ENCODE results near the gene STC2. TPM values are rescaled to one million over a fixed set of nuclear protein-coding genes. Genes with fewer than 3 reads are reported as not detected.

STC2 gene
- total and polyA plus RNA-seq, 9 donors = 6.4 to 37.4 (median 12.4) TPM

- H3K9me3 ChIP-seq (replicated peaks; ENCODE audit: control insufficient read depth, low read depth, low read length) = no peaks in the 10 kb centered on the region
- DNase-seq = peak; percentile 35
- 17% methylated on average over 1 of the region's 7 CpGs for WGBS (ENCODE audit: insufficient coverage)
These were observed 13.8 kb upstream of the STC2 start for GRCh38 chr5:173341961-173342430.

GRCh38 chr5:173340984-173341383 is 12.8 kb upstream of the STC2 start:
- H3K4me1 ChIP-seq (ENCODE audit: control insufficient read depth, insufficient read depth, low read length) = peaks cover 6% of the 10 kb centered on the region
- no peak overlapping the region for H3K27ac ChIP-seq (ENCODE audit: low read length)
- no peaks in the 10 kb centered on the region for H3K36me3 ChIP-seq (ENCODE audit: control insufficient read depth, insufficient read depth, low read length)
- H3K9me3 ChIP-seq (replicated peaks; ENCODE audit: control insufficient read depth, low read depth, low read length) = no peaks in the 10 kb centered on the region
- H3K4me3 ChIP-seq (ENCODE audit: low read length) = no peak overlapping the region
- WGBS (ENCODE audit: insufficient coverage) = 67% methylated on average over 5 of the region's 6 CpGs
- H3K27me3 ChIP-seq (ENCODE audit: control insufficient read depth, insufficient read depth, low read length) = peaks cover 5% of the 10 kb centered on the region
- DNase-seq = no peak

More at GRCh38 chr5:173341961-173342430, 13.8 kb upstream of the STC2 start:
- Histone ChIP-seq H3K36me3 (ENCODE audit: control insufficient read depth, insufficient read depth, low read length) (no peaks in the 10 kb centered on the region), H3K4me3 (ENCODE audit: low read length) (no peak overlapping the region), H3K27ac (ENCODE audit: low read length) (peak overlapping the region; percentile 13), H3K4me1 (ENCODE audit: control insufficient read depth, insufficient read depth, low read length) (peaks cover 6% of the 10 kb centered on the region), H3K27me3 (ENCODE audit: control insufficient read depth, insufficient read depth, low read length) (peaks cover 5% of the 10 kb centered on the region)

- Histone ChIP-seq H3K27me3 (ENCODE audit: control insufficient read depth, insufficient read depth, low read length) (peaks cover 5% of the 10 kb centered on the region), H3K4me3 (ENCODE audit: low read length) (no peak overlapping the region), H3K36me3 (ENCODE audit: control insufficient read depth, insufficient read depth, low read length) (no peaks in the 10 kb centered on the region), H3K9me3 (replicated peaks; ENCODE audit: control insufficient read depth, low read depth, low read length) (no peaks in the 10 kb centered on the region), H3K4me1 (ENCODE audit: control insufficient read depth, insufficient read depth, low read length) (peaks cover 6% of the 10 kb centered on the region), H3K27ac (ENCODE audit: low read length) (no peak overlapping the region)
- no peak for DNase-seq
- 56% methylated on average over 9 of the region's 9 CpGs for WGBS (ENCODE audit: insufficient coverage)
These were observed 12.2 kb upstream of the STC2 start for GRCh38 chr5:173340451-173340850.

GRCh38 chr5:173339286-173339685 is 11.1 kb upstream of the STC2 start:
- DNase-seq = no peak
- peaks cover 6% of the 10 kb centered on the region for H3K4me1 ChIP-seq (ENCODE audit: control insufficient read depth, insufficient read depth, low read length)
- 79% methylated on average over 5 of the region's 11 CpGs for WGBS (ENCODE audit: insufficient coverage)
- no peak overlapping the region for H3K4me3 ChIP-seq (ENCODE audit: low read length)
- H3K9me3 ChIP-seq (replicated peaks; ENCODE audit: control insufficient read depth, low read depth, low read length) = no peaks in the 10 kb centered on the region
- H3K36me3 ChIP-seq (ENCODE audit: control insufficient read depth, insufficient read depth, low read length) = no peaks in the 10 kb centered on the region
- no peak overlapping the region for H3K27ac ChIP-seq (ENCODE audit: low read length)
- peaks cover 5% of the 10 kb centered on the region for H3K27me3 ChIP-seq (ENCODE audit: control insufficient read depth, insufficient read depth, low read length)

GRCh38 chr5:173338380-173339015 is 10.3 kb upstream of the STC2 start:
- DNase-seq = no peak
- Histone ChIP-seq H3K9me3 (replicated peaks; ENCODE audit: control insufficient read depth, low read depth, low read length) (no peaks in the 10 kb centered on the region), H3K27me3 (ENCODE audit: control insufficient read depth, insufficient read depth, low read length) (peaks cover 5% of the 10 kb centered on the region), H3K36me3 (ENCODE audit: control insufficient read depth, insufficient read depth, low read length) (no peaks in the 10 kb centered on the region), H3K4me1 (ENCODE audit: control insufficient read depth, insufficient read depth, low read length) (peaks cover 6% of the 10 kb centered on the region), H3K27ac (ENCODE audit: low read length) (no peak overlapping the region), H3K4me3 (ENCODE audit: low read length) (no peak overlapping the region)
- 80% methylated on average over 8 of the region's 10 CpGs for WGBS (ENCODE audit: insufficient coverage)

GRCh38 chr5:173334808-173335207 is 6.6 kb upstream of the STC2 start:
- no peak for DNase-seq
- no CpG with 5 or more reads among the region's 2 CpGs for WGBS (ENCODE audit: insufficient coverage)
- no peaks in the 10 kb centered on the region for H3K36me3 ChIP-seq (ENCODE audit: control insufficient read depth, insufficient read depth, low read length)
- no peak overlapping the region for H3K4me3 ChIP-seq (ENCODE audit: low read length)
- H3K27ac ChIP-seq (ENCODE audit: low read length) = no peak overlapping the region
- peaks cover 19% of the 10 kb centered on the region for H3K27me3 ChIP-seq (ENCODE audit: control insufficient read depth, insufficient read depth, low read length)
- H3K4me1 ChIP-seq (ENCODE audit: control insufficient read depth, insufficient read depth, low read length) = peaks cover 5% of the 10 kb centered on the region
- H3K9me3 ChIP-seq (replicated peaks; ENCODE audit: control insufficient read depth, low read depth, low read length) = no peaks in the 10 kb centered on the region

GRCh38 chr5:173333925-173334661 is 5.9 kb upstream of the STC2 start:
- no peak overlapping the region for H3K27ac ChIP-seq (ENCODE audit: low read length)
- H3K4me3 ChIP-seq (ENCODE audit: low read length) = no peak overlapping the region
- no CpG with 5 or more reads among the region's 4 CpGs for WGBS (ENCODE audit: insufficient coverage)
- H3K4me1 ChIP-seq (ENCODE audit: control insufficient read depth, insufficient read depth, low read length) = peaks cover 9% of the 10 kb centered on the region
- H3K9me3 ChIP-seq (replicated peaks; ENCODE audit: control insufficient read depth, low read depth, low read length) = no peaks in the 10 kb centered on the region
- H3K36me3 ChIP-seq (ENCODE audit: control insufficient read depth, insufficient read depth, low read length) = no peaks in the 10 kb centered on the region
- H3K27me3 ChIP-seq (ENCODE audit: control insufficient read depth, insufficient read depth, low read length) = peaks cover 24% of the 10 kb centered on the region
- DNase-seq = no peak

GRCh38 chr5:173331956-173332479 is 3.8 kb upstream of the STC2 start:
- peak; percentile 85 for DNase-seq
- Histone ChIP-seq H3K4me1 (ENCODE audit: control insufficient read depth, insufficient read depth, low read length) (peaks cover 28% of the 10 kb centered on the region), H3K9me3 (replicated peaks; ENCODE audit: control insufficient read depth, low read depth, low read length) (no peaks in the 10 kb centered on the region), H3K4me3 (ENCODE audit: low read length) (no peak overlapping the region), H3K36me3 (ENCODE audit: control insufficient read depth, insufficient read depth, low read length) (no peaks in the 10 kb centered on the region), H3K27ac (ENCODE audit: low read length) (no peak overlapping the region), H3K27me3 (ENCODE audit: control insufficient read depth, insufficient read depth, low read length) (peaks cover 44% of the 10 kb centered on the region)
- WGBS (ENCODE audit: insufficient coverage) = 36% methylated on average over 15 of the region's 16 CpGs

GRCh38 chr5:173331287-173331686 is 3.1 kb upstream of the STC2 start:
- Histone ChIP-seq H3K27ac (ENCODE audit: low read length) (no peak overlapping the region), H3K36me3 (ENCODE audit: control insufficient read depth, insufficient read depth, low read length) (no peaks in the 10 kb centered on the region), H3K27me3 (ENCODE audit: control insufficient read depth, insufficient read depth, low read length) (peaks cover 50% of the 10 kb centered on the region), H3K4me3 (ENCODE audit: low read length) (no peak overlapping the region), H3K4me1 (ENCODE audit: control insufficient read depth, insufficient read depth, low read length) (peaks cover 34% of the 10 kb centered on the region), H3K9me3 (replicated peaks; ENCODE audit: control insufficient read depth, low read depth, low read length) (no peaks in the 10 kb centered on the region)
- DNase-seq = no peak
- 97% methylated on average over 4 of the region's 4 CpGs for WGBS (ENCODE audit: insufficient coverage)

Data from muscle of leg (tissue), 11 donors.